ENCODE data around the gene CYP20A1. TPM values are rescaled to one million over a fixed set of nuclear protein-coding genes. Genes with fewer than 3 reads are reported as not detected.
"Not testable (repeated sequence)": the region's sequence is repeated elsewhere in the genome, so short reads cannot be mapped to it uniquely, and the experiment has no call there.

The CYP20A1 gene
- total RNA-seq, 4 donors from 2014 or later: 23.7 to 33.8 (median 29.7) TPM

GRCh38 chr2:203252818-203253217, 14.0 kb downstream of the CYP20A1 start:
- no peak overlapping the region for H3K27ac ChIP-seq (replicated peaks in 1 of 4)
- intact Hi-C loops (cut with DNase I): no loop called here
- H3K36me3 ChIP-seq: peaks cover 22 to 82% (median 64%) of the 10 kb centered on the region in 4 donors
- H3K4me1 ChIP-seq: no peaks in the 10 kb centered on the region
- DNase-seq (ENCODE audit: extremely low spot score): no peak
- H3K4me3 ChIP-seq: no peak overlapping the region
- TF ChIP-seq EP300 (IDR thresholded peaks at IDR 0.05) (no peak), POLR2A (IDR thresholded peaks at IDR 0.05; ENCODE audit: low read depth) (no peak)
- WGBS: 94% methylated on average over 13 of the region's 13 CpGs
- H3K9me3 ChIP-seq: no peaks in the 10 kb centered on the region
- no peaks in the 10 kb centered on the region for H3K27me3 ChIP-seq

DNA sequence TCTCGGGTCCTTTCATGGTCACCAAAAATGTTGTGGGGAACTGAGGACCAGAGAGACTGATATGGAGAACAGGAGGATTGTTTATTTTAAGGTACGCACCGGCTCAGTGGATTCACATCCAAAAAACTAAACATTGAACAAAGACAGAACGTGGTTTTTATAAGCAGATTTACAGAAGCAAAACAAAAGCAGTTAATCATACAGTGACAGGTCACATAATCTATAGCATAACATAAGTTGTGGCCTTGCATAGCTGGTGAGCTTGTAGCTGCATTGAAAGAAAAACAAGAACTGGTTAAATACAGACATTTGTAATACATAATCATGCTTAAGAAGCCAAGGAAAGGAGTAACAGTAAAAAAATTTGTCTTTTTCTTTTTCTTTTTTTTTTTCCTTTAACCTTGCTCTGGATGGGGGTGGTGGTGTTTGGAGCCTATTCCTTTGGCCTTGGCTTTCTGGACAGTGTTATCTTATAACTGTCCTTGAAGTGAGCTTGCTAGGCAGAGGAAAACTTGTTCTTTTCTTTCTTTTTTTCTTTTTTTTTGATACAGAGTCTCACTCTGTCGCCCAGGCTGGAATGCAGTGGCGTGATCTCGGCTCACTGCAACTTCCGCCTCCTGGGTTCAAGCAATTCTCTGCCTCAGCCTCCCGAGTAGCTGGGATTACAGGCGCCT, 14.7 kb downstream of the CYP20A1 start:
- H3K27ac ChIP-seq (replicated peaks in 1 of 4); H3K4me3 ChIP-seq; DNase-seq (ENCODE audit: extremely low spot score); H3K4me1 ChIP-seq; H3K27me3 ChIP-seq; H3K9me3 ChIP-seq; intact Hi-C loops (cut with DNase I): not testable (repeated sequence)
- 77% methylated on average over 10 of the region's 10 CpGs for WGBS
- H3K36me3 ChIP-seq: peaks cover 22 to 82% (median 61%) of the 10 kb centered on the region in 4 donors

GRCh38 chr2:203261326-203262159, 22.7 kb downstream of the CYP20A1 start:
- Histone ChIP-seq H3K36me3 (peaks cover 18 to 87% (median 45%) of the 10 kb centered on the region in 4 donors), H3K9me3 (no peaks in the 10 kb centered on the region), H3K27me3 (no peaks in the 10 kb centered on the region), H3K4me1 (no peaks in the 10 kb centered on the region), H3K27ac (replicated peaks in 1 of 4) (no peak overlapping the region), H3K4me3 (no peak overlapping the region)
- no peak for TF ChIP-seq POLR2A (IDR thresholded peaks at IDR 0.05; ENCODE audit: low read depth)
- no peak for TF ChIP-seq EP300 (IDR thresholded peaks at IDR 0.05)
- no peak for TF ChIP-seq CTCF (IDR thresholded peaks at IDR 0.05)
- TF ChIP-seq POLR2AphosphoS5 (IDR thresholded peaks at IDR 0.05): no peak
- WGBS: 97% methylated on average over 3 of the region's 3 CpGs
- intact Hi-C loops (cut with DNase I): no loop called here
- DNase-seq (ENCODE audit: extremely low spot score): no peak

GRCh38 chr2:203279288-203279687, 40.5 kb downstream of the CYP20A1 start:
- H3K27ac ChIP-seq (replicated peaks in 1 of 4): no peak overlapping the region
- no peak for TF ChIP-seq EP300 (IDR thresholded peaks at IDR 0.05)
- TF ChIP-seq CTCF (IDR thresholded peaks at IDR 0.05): no peak
- intact Hi-C loops (cut with DNase I): no loop called here
- no peaks in the 10 kb centered on the region for H3K4me1 ChIP-seq
- DNase-seq (ENCODE audit: extremely low spot score): no peak
- peaks cover 42 to 97% (median 73%) of the 10 kb centered on the region in 4 donors for H3K36me3 ChIP-seq
- H3K4me3 ChIP-seq: no peak overlapping the region
- H3K9me3 ChIP-seq: no peaks in the 10 kb centered on the region
- H3K27me3 ChIP-seq: no peaks in the 10 kb centered on the region

GRCh38 chr2:203280428-203281064, 41.7 kb downstream of the CYP20A1 start:
- DNase-seq (ENCODE audit: extremely low spot score): no peak
- no peaks in the 10 kb centered on the region for H3K27me3 ChIP-seq
- WGBS: 90% methylated on average over 6 of the region's 6 CpGs
- no peak for TF ChIP-seq EP300 (IDR thresholded peaks at IDR 0.05)
- intact Hi-C loops (cut with DNase I): no loop called here
- no peak overlapping the region for H3K4me3 ChIP-seq
- peaks cover 43 to 97% (median 76%) of the 10 kb centered on the region in 4 donors for H3K36me3 ChIP-seq
- no peaks in the 10 kb centered on the region for H3K9me3 ChIP-seq
- H3K4me1 ChIP-seq: no peaks in the 10 kb centered on the region
- H3K27ac ChIP-seq (replicated peaks in 1 of 4): no peak overlapping the region

GRCh38 chr2:203282101-203282500, 43.3 kb downstream of the CYP20A1 start:
- Histone ChIP-seq H3K27me3 (no peaks in the 10 kb centered on the region), H3K27ac (replicated peaks in 1 of 4) (no peak overlapping the region), H3K9me3 (no peaks in the 10 kb centered on the region), H3K36me3 (peaks cover 49 to 98% (median 82%) of the 10 kb centered on the region in 4 donors), H3K4me1 (no peaks in the 10 kb centered on the region), H3K4me3 (no peak overlapping the region)
- TF ChIP-seq POLR2A (IDR thresholded peaks at IDR 0.05; ENCODE audit: low read depth) (no peak), CTCF (IDR thresholded peaks at IDR 0.05) (no peak), POLR2AphosphoS5 (IDR thresholded peaks at IDR 0.05) (no peak), EP300 (IDR thresholded peaks at IDR 0.05) (no peak)
- 96% methylated on average over 7 of the region's 7 CpGs for WGBS
- intact Hi-C loops (cut with DNase I): no loop called here
- no peak for DNase-seq (ENCODE audit: extremely low spot score)

Data from esophagus muscularis mucosa (tissue), 4 donors.